Astrocyte (in vitro differentiated cells and primary cell): ENCODE results near the gene IGF2R. TPM values are rescaled to one million over a fixed set of nuclear protein-coding genes. Genes with fewer than 3 reads are reported as not detected.

Source experiments
- DNase-seq: peaks from one replicate; pipeline ENCODE4 v3.0.0-alpha.2; 2010; ENCODE audit warnings: low read depth
- FAIRE-seq: peaks from 2 replicates; lab custom pipeline; 2011; peaks lifted over from hg19 to GRCh38; lab: Jason Lieb, UNC
- H2AFZ ChIP-seq: 2 replicates; pipeline ENCODE4 v1.6.0; 2012; ENCODE audit warnings: low read depth, low read length, inconsistent platforms
- H3K27ac ChIP-seq: 2 replicates; pipeline ENCODE4 v1.5.1; 2011; ENCODE audit warnings: low read depth, low read length, inconsistent platforms
- H3K27me3 ChIP-seq: 2 replicates; pipeline ENCODE4 v1.6.0; 2011; ENCODE audit warnings: low read length, inconsistent platforms; ENCODE audit not compliant: insufficient read depth
- H3K36me3 ChIP-seq: 2 replicates; pipeline ENCODE4 v1.5.1; 2011; ENCODE audit warnings: low read length, inconsistent platforms; ENCODE audit not compliant: insufficient read depth
- H3K4me1 ChIP-seq: 2 replicates; pipeline ENCODE4 v1.5.1; 2011; ENCODE audit warnings: low read length, inconsistent platforms; ENCODE audit not compliant: insufficient read depth
- H3K4me2 ChIP-seq: 2 replicates; pipeline ENCODE4 v1.6.0; 2012; ENCODE audit warnings: low read length, inconsistent platforms
- H3K4me3 ChIP-seq: 2 replicates; pipeline ENCODE4 v1.5.1; 2011; ENCODE audit warnings: low read depth, mild to moderate bottlenecking, low read length, inconsistent platforms; ENCODE audit not compliant: insufficient read depth
- H3K79me2 ChIP-seq: 2 replicates; pipeline ENCODE4 v1.6.0; 2012; ENCODE audit warnings: mild to moderate bottlenecking, low read length, inconsistent platforms; ENCODE audit not compliant: insufficient read depth
- H3K9ac ChIP-seq: 2 replicates; pipeline ENCODE4 v1.6.0; 2012; ENCODE audit warnings: mild to moderate bottlenecking, low read length, inconsistent platforms
- H3K9me3 ChIP-seq: 2 replicates; pipeline ENCODE4 v1.5.1; 2012; ENCODE audit warnings: low read depth, mild to moderate bottlenecking, low read length, inconsistent platforms; ENCODE audit not compliant: insufficient read depth
- H4K20me1 ChIP-seq: 2 replicates; pipeline ENCODE4 v1.6.0; 2012; ENCODE audit warnings: low read length, inconsistent platforms; ENCODE audit not compliant: insufficient read depth
- H3K27ac Mint-ChIP-seq: one replicate; pipeline ENCODE4 v1.8.0; 2021; ENCODE audit warnings: mild to moderate bottlenecking, mixed read lengths; ENCODE audit not compliant: unreplicated experiment
- H3K27me3 Mint-ChIP-seq: one replicate; pipeline ENCODE4 v1.8.0; 2021; ENCODE audit warnings: low read depth, mixed read lengths; ENCODE audit not compliant: unreplicated experiment
- H3K36me3 Mint-ChIP-seq: one replicate; pipeline ENCODE4 v1.8.0; 2021; ENCODE audit warnings: low read depth, mixed read lengths; ENCODE audit not compliant: unreplicated experiment
- H3K4me1 Mint-ChIP-seq: one replicate; pipeline ENCODE4 v1.8.0; 2021; ENCODE audit warnings: low read depth, mixed read lengths; ENCODE audit not compliant: unreplicated experiment
- H3K4me3 Mint-ChIP-seq: one replicate; pipeline ENCODE4 v1.8.0; 2021; ENCODE audit warnings: mild to moderate bottlenecking, moderate library complexity, mixed read lengths; ENCODE audit not compliant: unreplicated experiment
- H3K9me3 Mint-ChIP-seq: one replicate; pipeline ENCODE4 v1.8.0; 2021; ENCODE audit warnings: mild to moderate bottlenecking, mixed read lengths; ENCODE audit not compliant: unreplicated experiment
- CTCF ChIP-seq: IDR thresholded peaks from 2 replicates; pipeline ENCODE4 v1.5.1; 2011; ENCODE audit warnings: low read depth, mild to moderate bottlenecking, inconsistent platforms, low read length, moderate library complexity; ENCODE audit not compliant: insufficient read depth
- EZH2 ChIP-seq: IDR thresholded peaks from 2 replicates; pipeline ENCODE4 v1.6.1; 2012; ENCODE audit warnings: mild to moderate bottlenecking, low read length, inconsistent platforms; ENCODE audit not compliant: insufficient read depth
- total RNA-seq: library from RNA; stranded (reverse); gene quantifications from 2 replicates; pipeline ENCODE4 v1.2.1, GENCODE V29; 2021

The IGF2R gene
- total RNA-seq, 1 donor from 2014 or later, result 173 TPM

- H3K4me3 ChIP-seq, result peak overlapping the region; percentile 73
- no peak overlapping the region for H3K27ac ChIP-seq
- H3K4me1 Mint-ChIP-seq, result peaks cover 23% of the 10 kb centered on the region
Measured at GRCh38 chr6:159970659-159971063, 1.8 kb downstream of the IGF2R start.

GRCh38 chr6:159971341-159972178, 2.7 kb downstream of the IGF2R start:
- no peak overlapping the region for H3K27ac Mint-ChIP-seq
- Histone ChIP-seq H3K4me3 (no peak overlapping the region), H3K4me2 (no peak overlapping the region)

More at GRCh38 chr6:159970659-159971063, 1.8 kb downstream of the IGF2R start:
- Histone ChIP-seq H2AFZ (no peak overlapping the region), H3K79me2 (peaks cover 63% of the 10 kb centered on the region), H3K4me2 (peak overlapping the region; percentile 82), H3K36me3 (no peaks in the 10 kb centered on the region), H3K27me3 (peaks cover 2% of the 10 kb centered on the region), H3K4me1 (peaks cover 3% of the 10 kb centered on the region), H3K9ac (peak overlapping the region; percentile 89), H3K9me3 (no peaks in the 10 kb centered on the region), H4K20me1 (peaks cover 50% of the 10 kb centered on the region)
- no peak for DNase-seq
- Mint-ChIP-seq H3K9me3 (no peaks in the 10 kb centered on the region), H3K36me3 (no peaks in the 10 kb centered on the region), H3K4me3 (peak overlapping the region; percentile 94), H3K27me3 (peaks cover 6% of the 10 kb centered on the region), H3K27ac (peak overlapping the region; percentile 86)
- TF ChIP-seq CTCF (no peak), EZH2 (no peak)
- FAIRE-seq, result no peak

More at GRCh38 chr6:159971341-159972178, 2.7 kb downstream of the IGF2R start:
- Mint-ChIP-seq H3K27me3 (peaks cover under 1% of the 10 kb centered on the region), H3K4me1 (peaks cover 23% of the 10 kb centered on the region), H3K4me3 (peak overlapping the region; percentile 94), H3K9me3 (no peaks in the 10 kb centered on the region), H3K36me3 (no peaks in the 10 kb centered on the region)
- Histone ChIP-seq H3K4me1 (peaks cover 3% of the 10 kb centered on the region), H3K9ac (no peak overlapping the region), H3K36me3 (no peaks in the 10 kb centered on the region), H4K20me1 (peaks cover 56% of the 10 kb centered on the region), H3K27me3 (no peaks in the 10 kb centered on the region), H2AFZ (no peak overlapping the region), H3K79me2 (peaks cover 72% of the 10 kb centered on the region), H3K9me3 (no peaks in the 10 kb centered on the region), H3K27ac (no peak overlapping the region)
- FAIRE-seq (no peak), DNase-seq (no peak)
- no peak for TF ChIP-seq EZH2
- TF ChIP-seq CTCF, result no peak
